Activated CD4-positive, alpha-beta T cell treated with anti-CD3 and anti-CD28 coated beads, Interleukin-2, amount 50 U/mL, for 16 hours (primary cell): Measurements from ENCODE around the gene UVSSA.

Source experiments
- DNase-seq: peaks from one replicate; pipeline ENCODE4 v3.0.0-alpha.2; 2020

The UVSSA gene

DNA sequence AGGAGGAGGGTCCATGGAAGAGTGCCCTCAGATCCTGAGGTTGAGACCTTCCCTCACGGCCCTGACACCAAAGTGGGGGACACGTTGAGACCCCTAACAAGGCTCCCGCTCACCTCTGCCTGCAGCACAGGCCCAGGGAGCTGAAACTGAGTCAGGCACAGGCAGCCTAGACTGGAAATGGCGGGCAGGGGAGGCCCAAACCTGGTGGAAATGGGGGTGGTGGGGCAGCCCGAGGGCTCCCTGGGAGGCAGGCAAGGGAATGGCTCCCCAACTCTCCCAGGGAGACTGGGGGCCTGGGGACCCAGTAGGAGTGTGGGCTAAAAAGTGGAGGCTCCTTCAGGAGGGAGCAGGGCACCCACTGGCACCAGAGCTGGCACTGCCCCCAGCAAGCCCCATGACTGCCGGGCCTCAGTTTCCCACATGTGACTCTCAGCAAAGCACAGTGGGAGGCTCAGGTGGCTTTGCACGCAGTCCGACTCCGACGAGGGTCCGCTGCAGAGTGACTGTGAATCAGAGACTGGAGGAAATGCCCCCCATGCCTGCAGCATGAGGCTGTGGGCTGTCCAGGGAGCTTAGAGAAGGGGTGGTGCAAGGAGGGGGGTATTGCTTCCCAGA lies 53.3 kb downstream of the UVSSA start:
- no peak for DNase-seq

- DNase-seq = no peak
Measured at GRCh38 chr4:1400831-1401408, 53.9 kb downstream of the UVSSA start.

DNA sequence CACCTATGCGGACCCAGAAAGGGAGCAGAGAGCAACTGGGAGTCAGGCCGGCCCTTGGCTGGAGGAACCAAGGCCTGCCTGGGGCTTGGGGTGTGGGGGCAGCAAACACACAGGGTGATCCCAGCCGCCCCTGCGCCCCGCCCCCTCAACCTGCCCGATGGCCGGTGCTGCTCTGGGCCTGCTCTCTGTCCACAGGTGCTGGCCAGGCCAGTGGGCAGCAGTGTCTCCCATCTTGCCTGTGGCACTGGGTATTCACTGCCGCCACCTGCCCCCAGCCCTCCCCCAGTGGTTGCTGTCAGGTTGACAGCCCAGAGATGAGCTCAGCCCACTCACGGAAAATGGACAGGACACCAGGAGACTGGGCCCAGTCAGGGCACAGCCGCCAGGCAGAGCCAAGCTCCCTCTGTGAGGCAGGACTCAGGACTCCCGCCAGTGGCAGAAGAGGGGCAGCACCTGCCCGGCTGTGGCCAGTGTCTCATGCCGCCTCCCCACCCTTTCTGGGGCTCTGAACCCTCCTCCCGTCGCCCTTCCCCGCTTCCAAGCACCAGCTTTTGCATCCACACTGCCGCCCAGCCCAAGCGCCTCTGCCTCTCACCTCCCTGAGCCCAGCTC lies 54.5 kb downstream of the UVSSA start:
- no peak for DNase-seq

- no peak for DNase-seq
Measured at GRCh38 chr4:1402021-1402515, 55.1 kb downstream of the UVSSA start.

GRCh38 chr4:1402516-1403091 lies 55.6 kb downstream of the UVSSA start:
- no peak for DNase-seq

- DNase-seq = no peak
Measured at GRCh38 chr4:1403177-1403583, 56.2 kb downstream of the UVSSA start.

GRCh38 chr4:1403591-1404572 lies 56.9 kb downstream of the UVSSA start:
- no peak for DNase-seq

- no peak for DNase-seq
Measured at GRCh38 chr4:1404573-1405253, 57.7 kb downstream of the UVSSA start.

GRCh38 chr4:1405254-1405635 lies 58.2 kb downstream of the UVSSA start:
- DNase-seq = no peak

DNA sequence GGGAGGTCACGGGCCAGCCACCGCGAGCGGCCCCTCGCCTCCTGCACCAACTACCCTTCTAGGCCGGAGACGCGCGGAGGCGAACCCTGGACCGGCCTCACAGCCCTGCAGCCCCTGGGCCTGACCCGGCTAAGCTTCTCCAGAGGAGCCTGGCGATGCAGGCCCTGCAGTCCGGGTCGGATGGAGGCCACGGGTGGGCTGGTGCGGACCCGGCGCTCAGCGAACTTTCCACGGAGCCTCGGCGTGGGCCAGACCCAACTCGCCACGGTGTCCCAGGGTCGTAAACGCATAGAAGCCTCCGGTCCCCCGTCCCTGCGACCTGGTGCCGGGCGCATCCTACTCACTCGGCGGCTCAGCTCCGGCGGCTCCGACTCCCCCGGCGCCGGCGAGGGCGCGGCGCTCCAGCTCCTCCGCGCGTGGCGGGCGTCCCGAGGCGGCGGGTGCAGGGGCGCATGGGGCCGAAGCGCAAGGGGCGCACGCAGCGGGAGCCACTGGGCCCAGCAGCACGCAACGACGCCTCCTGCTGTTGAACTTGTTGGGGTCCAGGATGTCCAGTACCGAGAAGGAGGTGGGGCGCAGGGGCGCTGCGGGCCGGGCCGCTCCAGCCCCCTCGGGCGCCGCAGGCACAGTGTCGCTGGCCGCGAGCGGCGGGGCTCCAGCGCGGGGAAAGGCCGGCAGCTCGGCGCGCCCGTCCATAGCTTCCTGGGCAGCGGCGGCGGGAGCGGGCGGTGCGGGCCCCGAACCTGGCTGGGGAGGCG lies 58.8 kb downstream of the UVSSA start:
- DNase-seq = no peak

- DNase-seq = no peak
Measured at GRCh38 chr4:1406394-1406980, 59.5 kb downstream of the UVSSA start, which contains the start of gene NKX1-1. NKX1-1 (minus strand) TSS chr4:1406442; CDS start chr4:1406442, 0 bp downstream.

GRCh38 chr4:1406981-1407656 lies 60.1 kb downstream of the UVSSA start:
- no peak for DNase-seq

GRCh38 chr4:1407657-1408333 lies 60.8 kb downstream of the UVSSA start:
- DNase-seq = no peak

DNA sequence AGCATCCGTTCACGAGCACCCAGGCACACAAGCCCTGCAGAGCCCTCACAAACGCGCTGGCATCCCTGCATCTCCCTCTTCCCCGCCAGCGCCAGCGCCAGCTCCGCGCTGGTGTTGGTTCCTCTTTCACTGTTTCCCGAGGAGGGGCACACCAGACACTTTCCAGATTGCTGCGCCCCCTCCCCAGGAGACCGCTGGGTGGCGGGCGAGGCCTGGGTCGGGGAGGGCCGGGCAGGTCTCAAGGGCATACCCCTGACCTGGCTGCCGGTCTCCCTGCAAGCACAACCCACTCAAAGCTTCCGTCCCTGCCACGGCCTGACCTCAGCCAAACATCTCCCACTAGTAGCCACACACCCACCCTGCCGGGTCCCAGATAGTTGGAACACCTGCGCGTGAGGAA lies 61.4 kb downstream of the UVSSA start:
- DNase-seq = no peak

DNA sequence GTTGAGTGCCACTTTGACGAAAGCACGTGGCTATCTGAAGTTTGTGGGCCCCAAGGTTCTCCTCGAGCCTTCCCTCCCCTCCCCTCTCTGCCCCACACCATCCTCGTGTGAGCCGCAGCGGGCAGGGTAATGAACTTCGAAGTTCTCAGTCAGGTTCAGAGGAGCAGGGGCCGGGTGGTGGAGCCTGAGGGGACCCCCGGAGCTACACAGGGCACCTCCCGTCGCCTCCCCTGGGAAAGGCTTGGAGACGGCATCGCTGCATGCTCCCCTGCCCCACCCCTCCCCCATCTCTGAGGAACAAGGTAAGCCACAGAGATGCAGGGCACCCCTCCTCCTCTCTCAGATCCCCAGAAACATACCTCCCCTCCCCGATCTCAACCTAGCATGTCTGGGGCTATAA lies 62.1 kb downstream of the UVSSA start:
- DNase-seq = no peak

DNA sequence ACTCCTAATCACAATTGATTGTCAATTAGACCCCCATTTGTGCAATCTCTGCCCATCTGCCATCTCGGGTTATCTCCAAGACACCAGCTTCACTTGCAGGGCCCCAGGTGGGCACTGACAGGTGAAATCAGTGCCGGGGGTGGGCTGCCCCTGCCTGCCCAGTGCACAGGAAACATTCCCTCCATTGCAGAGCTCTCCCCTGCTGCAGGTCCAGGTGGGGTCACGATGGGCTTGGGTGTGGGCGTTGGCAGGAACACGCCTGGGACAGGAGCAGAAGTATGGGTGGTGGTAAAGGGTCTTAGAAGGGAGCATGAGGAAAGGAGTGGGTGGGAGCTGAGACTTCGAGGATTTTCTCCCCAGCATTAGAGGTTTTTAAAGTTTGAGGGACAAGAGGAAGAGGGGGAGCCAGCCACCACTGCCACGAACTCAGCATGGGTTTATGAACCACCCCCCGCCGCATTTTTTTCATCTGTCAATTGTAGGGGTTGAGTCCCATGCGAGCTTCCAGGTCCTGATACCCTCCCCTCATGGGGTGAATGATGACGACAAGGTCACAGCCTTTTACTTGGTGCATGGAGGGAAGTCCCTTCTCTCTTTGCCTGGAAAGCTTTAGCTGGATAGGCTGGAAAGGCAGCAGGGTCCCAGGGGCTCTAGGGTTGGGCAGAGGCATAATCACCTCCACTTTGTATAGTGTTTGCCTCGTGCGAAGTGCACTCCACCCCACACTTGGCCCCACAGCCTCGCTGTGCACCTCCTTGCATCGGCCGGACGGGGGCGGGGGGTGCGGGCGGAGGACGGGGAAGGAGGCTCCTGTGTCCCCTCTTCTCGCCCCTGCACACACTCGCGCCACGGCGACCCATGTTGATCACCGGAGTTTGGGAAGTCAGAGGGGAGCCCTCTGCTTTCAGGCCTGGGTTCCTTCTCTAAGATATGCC lies 62.8 kb downstream of the UVSSA start:
- DNase-seq = no peak

- peak; percentile 28 for DNase-seq
Measured at GRCh38 chr4:1410491-1411325, 63.7 kb downstream of the UVSSA start.
